ENCODE measurements around the gene PARP12.

The PARP12 gene

GRCh38 chr7:140058517-140058916, 4.2 kb downstream of the PARP12 start:
- Histone ChIP-seq H3K4me1 (ENCODE audit: control insufficient read depth, low read depth, low read length) (no peaks in the 10 kb centered on the region), H3K18ac (ENCODE audit: low read length) (no peak overlapping the region), H3K79me1 (ENCODE audit: low read length) (no peaks in the 10 kb centered on the region), H3K36me3 (ENCODE audit: control insufficient read depth, insufficient read depth, low read length) (no peaks in the 10 kb centered on the region), H3K56ac (ENCODE audit: low read length) (no peak overlapping the region), H2BK5ac (ENCODE audit: low read length) (no peak overlapping the region), H4K5ac (ENCODE audit: low read length) (no peak overlapping the region), H3K27me3 (ENCODE audit: insufficient read depth, low read length, poor library complexity) (peaks cover 1% of the 10 kb centered on the region), H2AK5ac (ENCODE audit: low read length) (no peak overlapping the region), H2BK15ac (replicated peaks; ENCODE audit: low read depth) (no peak overlapping the region), H3K9ac (ENCODE audit: low read length) (no peak overlapping the region), H3K27ac (ENCODE audit: low read depth, low read length) (no peak overlapping the region), H3K4ac (ENCODE audit: low read depth, low read length) (no peak overlapping the region), H3K4me3 (ENCODE audit: low read length) (no peak overlapping the region), H3K79me2 (ENCODE audit: control insufficient read depth, insufficient read depth, low read length) (no peaks in the 10 kb centered on the region), H3K23ac (ENCODE audit: low read length) (no peak overlapping the region), H2BK120ac (ENCODE audit: low read depth, low read length) (no peak overlapping the region), H4K8ac (ENCODE audit: low read depth, low read length) (no peak overlapping the region), H3K4me2 (ENCODE audit: low read length) (no peak overlapping the region)
- no CpG with 5 or more reads among the region's 7 CpGs for WGBS (ENCODE audit: extremely low coverage, insufficient coverage, low lambda C conversion rate)
- no peak for DNase-seq

GRCh38 chr7:140057143-140057535, 5.6 kb downstream of the PARP12 start:
- no peak overlapping the region for H3K4me2 ChIP-seq (ENCODE audit: low read length)
- no peaks in the 10 kb centered on the region for H3K36me3 ChIP-seq (ENCODE audit: control insufficient read depth, insufficient read depth, low read length)
- H4K5ac ChIP-seq (ENCODE audit: low read length), result no peak overlapping the region
- H2BK15ac ChIP-seq (replicated peaks; ENCODE audit: low read depth), result no peak overlapping the region
- H3K4ac ChIP-seq (ENCODE audit: low read depth, low read length), result no peak overlapping the region
- no peak overlapping the region for H2AK5ac ChIP-seq (ENCODE audit: low read length)
- H3K4me1 ChIP-seq (ENCODE audit: control insufficient read depth, low read depth, low read length), result no peaks in the 10 kb centered on the region
- H2BK5ac ChIP-seq (ENCODE audit: low read length), result no peak overlapping the region
- no peak overlapping the region for H3K9ac ChIP-seq (ENCODE audit: low read length)
- H3K4me3 ChIP-seq (ENCODE audit: low read length), result no peak overlapping the region
- no peak overlapping the region for H3K18ac ChIP-seq (ENCODE audit: low read length)
- no peaks in the 10 kb centered on the region for H3K79me1 ChIP-seq (ENCODE audit: low read length)
- H3K27ac ChIP-seq (ENCODE audit: low read depth, low read length), result no peak overlapping the region
- DNase-seq, result no peak
- H2BK120ac ChIP-seq (ENCODE audit: low read depth, low read length), result no peak overlapping the region
- no peaks in the 10 kb centered on the region for H3K79me2 ChIP-seq (ENCODE audit: control insufficient read depth, insufficient read depth, low read length)
- WGBS (ENCODE audit: extremely low coverage, insufficient coverage, low lambda C conversion rate), result no CpG with 5 or more reads among the region's 3 CpGs
- no peak overlapping the region for H3K23ac ChIP-seq (ENCODE audit: low read length)
- no peaks in the 10 kb centered on the region for H3K27me3 ChIP-seq (ENCODE audit: insufficient read depth, low read length, poor library complexity)
- no peak overlapping the region for H3K56ac ChIP-seq (ENCODE audit: low read length)
- H4K8ac ChIP-seq (ENCODE audit: low read depth, low read length), result no peak overlapping the region

GRCh38 chr7:140056431-140057142, 6.2 kb downstream of the PARP12 start:
- no CpG with 5 or more reads among the region's 5 CpGs for WGBS (ENCODE audit: extremely low coverage, insufficient coverage, low lambda C conversion rate)
- Histone ChIP-seq H3K4me3 (ENCODE audit: low read length) (no peak overlapping the region), H3K18ac (ENCODE audit: low read length) (no peak overlapping the region), H3K79me2 (ENCODE audit: control insufficient read depth, insufficient read depth, low read length) (no peaks in the 10 kb centered on the region), H4K8ac (ENCODE audit: low read depth, low read length) (no peak overlapping the region), H2BK120ac (ENCODE audit: low read depth, low read length) (no peak overlapping the region), H3K9ac (ENCODE audit: low read length) (no peak overlapping the region), H3K27me3 (ENCODE audit: insufficient read depth, low read length, poor library complexity) (no peaks in the 10 kb centered on the region), H3K4ac (ENCODE audit: low read depth, low read length) (no peak overlapping the region), H2AK5ac (ENCODE audit: low read length) (no peak overlapping the region), H4K5ac (ENCODE audit: low read length) (no peak overlapping the region), H3K79me1 (ENCODE audit: low read length) (no peaks in the 10 kb centered on the region), H3K27ac (ENCODE audit: low read depth, low read length) (no peak overlapping the region), H2BK15ac (replicated peaks; ENCODE audit: low read depth) (no peak overlapping the region), H3K23ac (ENCODE audit: low read length) (no peak overlapping the region), H3K4me1 (ENCODE audit: control insufficient read depth, low read depth, low read length) (no peaks in the 10 kb centered on the region), H2BK5ac (ENCODE audit: low read length) (no peak overlapping the region), H3K4me2 (ENCODE audit: low read length) (no peak overlapping the region), H3K36me3 (ENCODE audit: control insufficient read depth, insufficient read depth, low read length) (no peaks in the 10 kb centered on the region), H3K56ac (ENCODE audit: low read length) (no peak overlapping the region)
- DNase-seq, result no peak

GRCh38 chr7:140055833-140056232, 6.9 kb downstream of the PARP12 start:
- Histone ChIP-seq H3K4me3 (ENCODE audit: low read length) (no peak overlapping the region), H4K8ac (ENCODE audit: low read depth, low read length) (no peak overlapping the region), H3K36me3 (ENCODE audit: control insufficient read depth, insufficient read depth, low read length) (no peaks in the 10 kb centered on the region), H3K4ac (ENCODE audit: low read depth, low read length) (no peak overlapping the region), H2BK5ac (ENCODE audit: low read length) (no peak overlapping the region), H3K27ac (ENCODE audit: low read depth, low read length) (no peak overlapping the region), H2BK120ac (ENCODE audit: low read depth, low read length) (no peak overlapping the region), H3K9ac (ENCODE audit: low read length) (no peak overlapping the region), H3K56ac (ENCODE audit: low read length) (no peak overlapping the region), H3K79me2 (ENCODE audit: control insufficient read depth, insufficient read depth, low read length) (no peaks in the 10 kb centered on the region), H3K4me1 (ENCODE audit: control insufficient read depth, low read depth, low read length) (no peaks in the 10 kb centered on the region), H2BK15ac (replicated peaks; ENCODE audit: low read depth) (no peak overlapping the region), H3K27me3 (ENCODE audit: insufficient read depth, low read length, poor library complexity) (no peaks in the 10 kb centered on the region), H3K79me1 (ENCODE audit: low read length) (no peaks in the 10 kb centered on the region), H3K4me2 (ENCODE audit: low read length) (no peak overlapping the region), H3K18ac (ENCODE audit: low read length) (no peak overlapping the region), H4K5ac (ENCODE audit: low read length) (no peak overlapping the region), H3K23ac (ENCODE audit: low read length) (no peak overlapping the region), H2AK5ac (ENCODE audit: low read length) (no peak overlapping the region)
- no CpG with 5 or more reads among the region's 2 CpGs for WGBS (ENCODE audit: extremely low coverage, insufficient coverage, low lambda C conversion rate)
- DNase-seq, result no peak

GRCh38 chr7:140054751-140055150, 8.0 kb downstream of the PARP12 start:
- Histone ChIP-seq H3K27ac (ENCODE audit: low read depth, low read length) (no peak overlapping the region), H3K4me2 (ENCODE audit: low read length) (no peak overlapping the region), H3K56ac (ENCODE audit: low read length) (no peak overlapping the region), H3K79me2 (ENCODE audit: control insufficient read depth, insufficient read depth, low read length) (no peaks in the 10 kb centered on the region), H3K4ac (ENCODE audit: low read depth, low read length) (no peak overlapping the region), H3K36me3 (ENCODE audit: control insufficient read depth, insufficient read depth, low read length) (no peaks in the 10 kb centered on the region), H4K5ac (ENCODE audit: low read length) (no peak overlapping the region), H3K23ac (ENCODE audit: low read length) (no peak overlapping the region), H3K27me3 (ENCODE audit: insufficient read depth, low read length, poor library complexity) (no peaks in the 10 kb centered on the region), H3K9ac (ENCODE audit: low read length) (no peak overlapping the region), H3K18ac (ENCODE audit: low read length) (no peak overlapping the region), H3K4me1 (ENCODE audit: control insufficient read depth, low read depth, low read length) (no peaks in the 10 kb centered on the region), H4K8ac (ENCODE audit: low read depth, low read length) (no peak overlapping the region), H2AK5ac (ENCODE audit: low read length) (no peak overlapping the region), H2BK5ac (ENCODE audit: low read length) (no peak overlapping the region), H2BK15ac (replicated peaks; ENCODE audit: low read depth) (no peak overlapping the region), H3K4me3 (ENCODE audit: low read length) (no peak overlapping the region), H2BK120ac (ENCODE audit: low read depth, low read length) (no peak overlapping the region), H3K79me1 (ENCODE audit: low read length) (no peaks in the 10 kb centered on the region)
- no peak for DNase-seq
- WGBS (ENCODE audit: extremely low coverage, insufficient coverage, low lambda C conversion rate), result no CpG with 5 or more reads among the region's 4 CpGs
